Measurements from ENCODE around the gene ZNF750.

DNA sequence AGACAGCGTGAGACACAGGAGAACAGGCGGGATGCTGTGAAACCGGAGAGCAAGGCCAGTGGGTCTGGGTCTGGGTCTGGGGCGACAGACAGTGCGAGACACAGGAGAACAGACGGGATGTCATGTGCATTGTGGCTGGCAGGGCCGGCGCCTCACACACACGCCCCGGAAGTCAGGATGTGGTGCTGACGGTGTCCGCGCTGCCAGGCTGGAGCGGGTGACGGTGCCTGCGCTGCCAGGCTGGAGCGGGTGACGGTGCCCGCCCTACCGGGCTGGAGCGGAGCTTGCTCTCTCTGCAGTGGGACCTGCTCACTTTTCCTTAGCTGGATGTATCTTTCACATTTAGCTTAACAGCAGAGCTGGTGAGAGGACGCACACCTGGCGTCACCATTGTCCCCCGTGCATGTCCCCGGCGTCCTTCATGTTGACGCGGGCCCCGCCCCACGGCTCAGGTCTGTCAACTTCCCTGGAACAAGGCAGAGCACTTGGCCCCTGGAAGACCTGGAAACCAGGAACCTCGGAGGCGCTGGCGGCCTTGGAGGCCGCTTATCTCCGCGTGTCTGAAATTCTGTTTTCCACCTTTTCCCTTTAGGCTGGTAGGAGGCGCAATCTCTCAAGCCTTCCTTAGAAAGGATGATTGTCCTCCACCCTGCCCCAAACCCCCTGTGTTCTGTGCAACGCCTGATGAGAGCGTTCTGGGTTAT lies 43.0 kb upstream of the ZNF750 start:
- TF ChIP-seq GATA3 (IDR thresholded peaks at IDR 0.05; ENCODE audit: low read depth, low read length), result no peak
- no peak for TF ChIP-seq GATA2 (IDR thresholded peaks at IDR 0.05; ENCODE audit: low read depth, low read length)

Measured in SH-SY5Y (cell line).